ENCODE results near the gene MASP1.

Gene MASP1

DNA sequence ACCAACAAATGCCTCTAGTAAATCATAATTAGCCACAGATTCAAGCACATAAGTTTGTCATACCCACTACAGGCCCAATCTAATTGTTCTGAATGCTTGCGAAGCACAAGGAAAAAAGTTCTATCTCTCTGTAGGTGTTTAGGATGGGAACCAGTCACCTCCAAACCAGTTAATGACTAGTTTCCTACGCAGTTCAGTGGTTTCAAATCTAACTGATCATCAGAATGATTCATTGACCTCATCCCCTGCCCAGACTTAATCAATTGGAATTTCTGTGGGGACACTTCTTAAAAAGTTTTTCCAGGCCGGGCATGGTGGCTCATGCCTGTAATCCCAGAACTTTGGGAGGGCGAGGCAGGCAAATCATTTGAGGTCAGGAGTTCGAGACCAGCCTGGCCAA is 24.3 kb upstream of the MASP1 start:
- H2AK5ac ChIP-seq (ENCODE audit: low read length) = no peak overlapping the region
- H2BK120ac ChIP-seq (ENCODE audit: insufficient read depth, low read length, poor library complexity) = no peak overlapping the region
- H4K8ac ChIP-seq (ENCODE audit: low read depth, low read length) = no peak overlapping the region
- H2AFZ ChIP-seq (ENCODE audit: insufficient read depth, low read length, poor library complexity) = no peak overlapping the region
- no peaks in the 10 kb centered on the region for H3K79me2 ChIP-seq (ENCODE audit: control insufficient read depth, insufficient read depth, low read length, poor library complexity)
- no peaks in the 10 kb centered on the region for H3K79me1 ChIP-seq (ENCODE audit: low read length)
- H3K4me3 ChIP-seq (ENCODE audit: low read depth, low read length) = no peak overlapping the region
- H3K4me2 ChIP-seq (ENCODE audit: low read length) = no peak overlapping the region
- no CpG with 5 or more reads among the region's 5 CpGs for WGBS (ENCODE audit: extremely low coverage, insufficient coverage, insufficient read length)
- no peak overlapping the region for H4K12ac ChIP-seq (ENCODE audit: low read depth, low read length)
- no peak overlapping the region for H3K14ac ChIP-seq (ENCODE audit: low read length)
- DNase-seq = no peak
- H3K18ac ChIP-seq (ENCODE audit: low read length) = no peak overlapping the region
- no peak overlapping the region for H3K23ac ChIP-seq (ENCODE audit: low read length)
- no peak overlapping the region for H3K4ac ChIP-seq (ENCODE audit: low read depth, low read length)
- H2BK5ac ChIP-seq (ENCODE audit: low read depth, low read length, poor library complexity) = no peak overlapping the region
- H3K36me3 ChIP-seq (ENCODE audit: control insufficient read depth in 1 of 2, insufficient read depth in 2 of 2, low read length in 2 of 2) = no peaks in the 10 kb centered on the region
- H3K27ac ChIP-seq (ENCODE audit: low read depth, low read length) = no peak overlapping the region
- H3K9ac ChIP-seq (ENCODE audit: low read length) = no peak overlapping the region
- no peak overlapping the region for H4K91ac ChIP-seq (ENCODE audit: low read depth, low read length)
- H3K9me3 ChIP-seq (ENCODE audit: insufficient read depth, low read depth, low read length) = no peaks in the 10 kb centered on the region
- no peaks in the 10 kb centered on the region for H3K27me3 ChIP-seq (ENCODE audit: insufficient read depth, low read length)
- H2BK12ac ChIP-seq (ENCODE audit: low read length) = no peak overlapping the region
- no peaks in the 10 kb centered on the region for H3K4me1 ChIP-seq (ENCODE audit: control insufficient read depth in 1 of 2, insufficient read depth in 2 of 2, low read length in 2 of 2)

DNA sequence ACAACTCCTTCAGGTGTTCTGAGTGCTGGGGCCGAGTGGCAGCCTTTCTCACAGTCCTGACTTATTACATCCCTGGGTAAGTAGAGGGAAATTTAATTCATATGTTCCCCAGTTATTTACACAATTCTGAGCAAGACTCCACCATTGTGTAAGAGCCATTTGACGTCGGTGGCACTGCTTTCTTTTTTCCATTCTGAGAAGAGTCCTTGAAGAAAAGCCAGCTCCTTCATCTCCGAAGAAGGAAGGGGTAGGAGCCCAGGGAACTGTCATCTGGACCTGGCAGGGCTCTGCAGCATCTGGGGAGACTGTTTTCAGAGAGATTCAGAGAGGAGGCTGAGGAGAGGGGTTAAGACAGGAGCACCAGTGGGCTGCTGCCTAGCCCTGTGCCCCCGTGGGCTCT is 22.6 kb upstream of the MASP1 start:
- H4K91ac ChIP-seq (ENCODE audit: low read depth, low read length) = no peak overlapping the region
- H3K9ac ChIP-seq (ENCODE audit: low read length) = no peak overlapping the region
- H3K9me3 ChIP-seq (ENCODE audit: insufficient read depth, low read depth, low read length) = no peaks in the 10 kb centered on the region
- no peaks in the 10 kb centered on the region for H3K79me1 ChIP-seq (ENCODE audit: low read length)
- DNase-seq = no peak
- H2AK5ac ChIP-seq (ENCODE audit: low read length) = no peak overlapping the region
- no peak overlapping the region for H3K4me3 ChIP-seq (ENCODE audit: low read depth, low read length)
- no peak overlapping the region for H2AFZ ChIP-seq (ENCODE audit: insufficient read depth, low read length, poor library complexity)
- no peak overlapping the region for H3K4me2 ChIP-seq (ENCODE audit: low read length)
- H3K27me3 ChIP-seq (ENCODE audit: insufficient read depth, low read length) = no peaks in the 10 kb centered on the region
- H3K4me1 ChIP-seq (ENCODE audit: control insufficient read depth in 1 of 2, insufficient read depth in 2 of 2, low read length in 2 of 2) = no peaks in the 10 kb centered on the region
- no peak overlapping the region for H4K8ac ChIP-seq (ENCODE audit: low read depth, low read length)
- no peaks in the 10 kb centered on the region for H3K36me3 ChIP-seq (ENCODE audit: control insufficient read depth in 1 of 2, insufficient read depth in 2 of 2, low read length in 2 of 2)
- no peak overlapping the region for H2BK5ac ChIP-seq (ENCODE audit: low read depth, low read length, poor library complexity)
- H3K27ac ChIP-seq (ENCODE audit: low read depth, low read length) = no peak overlapping the region
- H3K18ac ChIP-seq (ENCODE audit: low read length) = no peak overlapping the region
- no peak overlapping the region for H2BK120ac ChIP-seq (ENCODE audit: insufficient read depth, low read length, poor library complexity)
- H3K79me2 ChIP-seq (ENCODE audit: control insufficient read depth, insufficient read depth, low read length, poor library complexity) = no peaks in the 10 kb centered on the region
- no peak overlapping the region for H3K14ac ChIP-seq (ENCODE audit: low read length)
- no peak overlapping the region for H4K12ac ChIP-seq (ENCODE audit: low read depth, low read length)
- no peak overlapping the region for H2BK12ac ChIP-seq (ENCODE audit: low read length)
- H3K23ac ChIP-seq (ENCODE audit: low read length) = no peak overlapping the region
- no CpG with 5 or more reads among the region's 5 CpGs for WGBS (ENCODE audit: extremely low coverage, insufficient coverage, insufficient read length)
- H3K4ac ChIP-seq (ENCODE audit: low read depth, low read length) = no peak overlapping the region

DNA sequence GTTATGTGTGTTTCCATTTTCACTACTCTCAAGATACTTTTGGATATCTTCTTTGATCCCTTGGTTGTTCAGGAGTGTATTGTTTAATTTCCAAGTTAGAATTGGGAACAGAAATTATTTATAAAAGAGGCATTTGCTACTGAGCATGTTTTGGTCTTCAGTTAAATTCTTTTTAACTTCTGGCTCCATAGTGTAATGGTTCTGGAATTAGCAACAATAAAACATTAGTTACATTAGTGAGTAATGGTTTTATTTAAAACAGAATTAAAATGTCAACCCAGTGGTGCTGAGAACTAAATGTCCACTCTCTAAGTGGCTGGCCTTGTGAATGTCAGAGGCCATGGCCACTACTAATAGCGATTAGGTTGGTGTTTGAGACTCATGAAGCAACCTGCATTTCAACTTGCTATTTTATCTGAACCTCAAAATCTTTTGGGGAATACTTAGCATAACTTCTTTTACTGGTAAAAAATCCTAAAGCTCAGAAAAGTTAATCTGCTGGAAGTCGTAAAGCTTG is 19.5 kb upstream of the MASP1 start:
- no peaks in the 10 kb centered on the region for H3K36me3 ChIP-seq (ENCODE audit: control insufficient read depth in 1 of 2, insufficient read depth in 2 of 2, low read length in 2 of 2)
- H3K4me1 ChIP-seq (ENCODE audit: control insufficient read depth in 1 of 2, insufficient read depth in 2 of 2, low read length in 2 of 2) = no peaks in the 10 kb centered on the region
- H3K23ac ChIP-seq (ENCODE audit: low read length) = no peak overlapping the region
- no peak overlapping the region for H3K4me2 ChIP-seq (ENCODE audit: low read length)
- no peak overlapping the region for H3K4ac ChIP-seq (ENCODE audit: low read depth, low read length)
- H4K12ac ChIP-seq (ENCODE audit: low read depth, low read length) = no peak overlapping the region
- H3K9ac ChIP-seq (ENCODE audit: low read length) = no peak overlapping the region
- no peaks in the 10 kb centered on the region for H3K79me1 ChIP-seq (ENCODE audit: low read length)
- no peaks in the 10 kb centered on the region for H3K79me2 ChIP-seq (ENCODE audit: control insufficient read depth, insufficient read depth, low read length, poor library complexity)
- H3K27me3 ChIP-seq (ENCODE audit: insufficient read depth, low read length) = no peaks in the 10 kb centered on the region
- H2BK120ac ChIP-seq (ENCODE audit: insufficient read depth, low read length, poor library complexity) = no peak overlapping the region
- H3K4me3 ChIP-seq (ENCODE audit: low read depth, low read length) = no peak overlapping the region
- H3K27ac ChIP-seq (ENCODE audit: low read depth, low read length) = no peak overlapping the region
- no peak for DNase-seq
- no peak overlapping the region for H2AFZ ChIP-seq (ENCODE audit: insufficient read depth, low read length, poor library complexity)
- H3K9me3 ChIP-seq (ENCODE audit: insufficient read depth, low read depth, low read length) = no peaks in the 10 kb centered on the region
- H3K18ac ChIP-seq (ENCODE audit: low read length) = no peak overlapping the region
- H2AK5ac ChIP-seq (ENCODE audit: low read length) = no peak overlapping the region
- no peak overlapping the region for H4K8ac ChIP-seq (ENCODE audit: low read depth, low read length)
- H2BK5ac ChIP-seq (ENCODE audit: low read depth, low read length, poor library complexity) = no peak overlapping the region
- no peak overlapping the region for H4K91ac ChIP-seq (ENCODE audit: low read depth, low read length)
- no CpG with 5 or more reads among the region's 2 CpGs for WGBS (ENCODE audit: extremely low coverage, insufficient coverage, insufficient read length)
- no peak overlapping the region for H3K14ac ChIP-seq (ENCODE audit: low read length)
- H2BK12ac ChIP-seq (ENCODE audit: low read length) = no peak overlapping the region

DNA sequence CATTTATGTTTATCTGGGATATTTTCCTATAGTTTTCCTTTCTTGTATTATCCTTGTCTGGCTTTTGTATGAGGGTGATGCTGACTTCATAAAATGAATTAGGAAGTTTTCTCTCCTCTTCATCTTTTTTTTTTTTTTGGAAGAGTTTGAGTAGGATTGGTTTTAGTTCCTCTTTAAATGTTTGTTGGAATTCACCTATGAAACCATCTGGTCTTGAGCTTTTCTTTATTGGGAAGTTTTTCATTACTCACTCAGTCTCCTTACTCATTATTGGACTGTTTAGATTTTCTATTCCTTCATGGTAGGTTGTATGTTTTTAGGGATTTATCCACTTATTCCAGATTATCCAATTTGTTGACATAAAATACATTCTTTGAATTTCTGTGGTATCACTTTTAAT is 18.7 kb upstream of the MASP1 start:
- Histone ChIP-seq H3K36me3 (ENCODE audit: control insufficient read depth in 1 of 2, insufficient read depth in 2 of 2, low read length in 2 of 2) (no peaks in the 10 kb centered on the region), H2BK5ac (ENCODE audit: low read depth, low read length, poor library complexity) (no peak overlapping the region), H3K9ac (ENCODE audit: low read length) (no peak overlapping the region), H2AFZ (ENCODE audit: insufficient read depth, low read length, poor library complexity) (no peak overlapping the region), H4K91ac (ENCODE audit: low read depth, low read length) (no peak overlapping the region), H4K8ac (ENCODE audit: low read depth, low read length) (no peak overlapping the region), H3K4ac (ENCODE audit: low read depth, low read length) (no peak overlapping the region), H3K18ac (ENCODE audit: low read length) (no peak overlapping the region), H3K27me3 (ENCODE audit: insufficient read depth, low read length) (no peaks in the 10 kb centered on the region), H3K23ac (ENCODE audit: low read length) (no peak overlapping the region), H3K9me3 (ENCODE audit: insufficient read depth, low read depth, low read length) (no peaks in the 10 kb centered on the region), H3K79me1 (ENCODE audit: low read length) (no peaks in the 10 kb centered on the region), H3K14ac (ENCODE audit: low read length) (no peak overlapping the region), H4K12ac (ENCODE audit: low read depth, low read length) (no peak overlapping the region), H3K4me3 (ENCODE audit: low read depth, low read length) (no peak overlapping the region), H2AK5ac (ENCODE audit: low read length) (no peak overlapping the region), H2BK120ac (ENCODE audit: insufficient read depth, low read length, poor library complexity) (no peak overlapping the region), H3K27ac (ENCODE audit: low read depth, low read length) (no peak overlapping the region), H3K4me2 (ENCODE audit: low read length) (no peak overlapping the region), H3K4me1 (ENCODE audit: control insufficient read depth in 1 of 2, insufficient read depth in 2 of 2, low read length in 2 of 2) (no peaks in the 10 kb centered on the region), H2BK12ac (ENCODE audit: low read length) (no peak overlapping the region), H3K79me2 (ENCODE audit: control insufficient read depth, insufficient read depth, low read length, poor library complexity) (no peaks in the 10 kb centered on the region)
- DNase-seq = no peak
